HS-5 (cell line): ENCODE data around the gene DIPK2A.

Experiments
- DNase-seq: peaks from one replicate; pipeline ENCODE4 v3.0.0-alpha.2; 2012; ENCODE audit warnings: low read depth

The DIPK2A gene

GRCh38 chr3:143971359-143972154 lies at the start of gene DIPK2A:
DIPK2A (plus strand) TSS chr3:143971823; CDS start chr3:143972333, 510 bp downstream.
- DNase-seq = peak; percentile 92

GRCh38 chr3:143924522-143925285 lies 46.9 kb upstream of the DIPK2A start:
- DNase-seq = no peak

- DNase-seq = no peak
Measured at GRCh38 chr3:143928056-143928455, 43.6 kb upstream of the DIPK2A start.

GRCh38 chr3:143928541-143929255 lies 42.9 kb upstream of the DIPK2A start:
- DNase-seq = no peak

- DNase-seq = no peak
Measured at GRCh38 chr3:143934791-143935190, 36.8 kb upstream of the DIPK2A start.

GRCh38 chr3:143935678-143936077 lies 35.9 kb upstream of the DIPK2A start:
- DNase-seq = no peak

- no peak for DNase-seq
Measured at GRCh38 chr3:143950810-143951209, 20.8 kb upstream of the DIPK2A start.

GRCh38 chr3:143951351-143951971 lies 20.2 kb upstream of the DIPK2A start:
- peak; percentile 19 for DNase-seq

- DNase-seq = no peak
Measured at GRCh38 chr3:143952569-143953072, 19.0 kb upstream of the DIPK2A start.

GRCh38 chr3:143955113-143955512 lies 16.5 kb upstream of the DIPK2A start:
- no peak for DNase-seq

GRCh38 chr3:143956838-143957237 lies 14.8 kb upstream of the DIPK2A start:
- DNase-seq = no peak

- DNase-seq = no peak
Measured at GRCh38 chr3:143957453-143957852, 14.2 kb upstream of the DIPK2A start.

- no peak for DNase-seq
Measured at GRCh38 chr3:143958966-143959365, 12.7 kb upstream of the DIPK2A start.

- DNase-seq = no peak
Measured at GRCh38 chr3:143961342-143961741, 10.3 kb upstream of the DIPK2A start.

GRCh38 chr3:143963946-143964345 lies 7.7 kb upstream of the DIPK2A start:
- peak; percentile 26 for DNase-seq

- peak; percentile 29 for DNase-seq
Measured at GRCh38 chr3:143970773-143971358, 757 bp upstream of the DIPK2A start.

- no peak for DNase-seq
Measured at GRCh38 chr3:143972155-143972504, 507 bp downstream of the DIPK2A start.

GRCh38 chr3:143972505-143973258 lies 1.1 kb downstream of the DIPK2A start:
- peak; percentile 40 for DNase-seq

- DNase-seq = no peak
Measured at GRCh38 chr3:143973259-143974021, 1.8 kb downstream of the DIPK2A start.
